SKM-1 (cell line): ENCODE data around the gene OR8B8.
A peak's percentile ranks its signal among the peaks of the same experiment; 100 is the strongest.
"Not testable (repeated sequence)": the region's sequence is repeated elsewhere in the genome, so short reads cannot be mapped to it uniquely, and the experiment has no call there.

Experiments used
- DNase-seq: peaks from one replicate; lab custom pipeline; 2025; ENCODE audit not compliant: unreplicated experiment; lab: John Stamatoyannopoulos, UW

OR8B8 gene, protein sequence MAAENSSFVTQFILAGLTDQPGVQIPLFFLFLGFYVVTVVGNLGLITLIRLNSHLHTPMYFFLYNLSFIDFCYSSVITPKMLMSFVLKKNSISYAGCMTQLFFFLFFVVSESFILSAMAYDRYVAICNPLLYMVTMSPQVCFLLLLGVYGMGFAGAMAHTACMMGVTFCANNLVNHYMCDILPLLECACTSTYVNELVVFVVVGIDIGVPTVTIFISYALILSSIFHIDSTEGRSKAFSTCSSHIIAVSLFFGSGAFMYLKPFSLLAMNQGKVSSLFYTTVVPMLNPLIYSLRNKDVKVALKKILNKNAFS

DNA sequence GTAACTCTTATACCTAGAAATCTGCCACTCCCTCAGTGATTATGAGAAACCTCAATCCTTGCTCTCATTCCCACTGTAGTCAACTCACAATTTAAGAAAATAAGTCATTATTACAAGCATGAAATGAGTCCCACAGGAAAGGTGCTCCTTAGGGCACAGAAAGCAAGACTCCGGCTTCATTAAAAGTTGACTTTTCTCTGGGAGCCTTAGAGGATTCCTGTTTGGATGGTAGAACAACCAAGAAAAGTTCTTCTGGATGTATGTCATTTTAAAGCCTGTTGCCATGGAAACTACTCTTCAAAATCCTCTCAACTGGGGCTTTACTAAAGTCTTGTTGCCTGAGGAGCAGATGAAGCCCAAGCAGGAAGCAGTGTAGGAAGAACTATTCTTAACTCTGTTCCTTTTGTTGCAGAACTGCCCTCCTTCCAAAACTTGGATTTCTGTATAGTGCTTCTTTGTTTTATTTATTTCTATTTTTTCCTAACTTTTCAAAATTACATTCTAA, at the start of gene OR8B8:
Gene OR8B8 (minus strand): TSS at position 51 of the 505 bp plus-strand sequence. CDS start 4,611 bp downstream, outside the sequence.
- no peak for DNase-seq

DNA sequence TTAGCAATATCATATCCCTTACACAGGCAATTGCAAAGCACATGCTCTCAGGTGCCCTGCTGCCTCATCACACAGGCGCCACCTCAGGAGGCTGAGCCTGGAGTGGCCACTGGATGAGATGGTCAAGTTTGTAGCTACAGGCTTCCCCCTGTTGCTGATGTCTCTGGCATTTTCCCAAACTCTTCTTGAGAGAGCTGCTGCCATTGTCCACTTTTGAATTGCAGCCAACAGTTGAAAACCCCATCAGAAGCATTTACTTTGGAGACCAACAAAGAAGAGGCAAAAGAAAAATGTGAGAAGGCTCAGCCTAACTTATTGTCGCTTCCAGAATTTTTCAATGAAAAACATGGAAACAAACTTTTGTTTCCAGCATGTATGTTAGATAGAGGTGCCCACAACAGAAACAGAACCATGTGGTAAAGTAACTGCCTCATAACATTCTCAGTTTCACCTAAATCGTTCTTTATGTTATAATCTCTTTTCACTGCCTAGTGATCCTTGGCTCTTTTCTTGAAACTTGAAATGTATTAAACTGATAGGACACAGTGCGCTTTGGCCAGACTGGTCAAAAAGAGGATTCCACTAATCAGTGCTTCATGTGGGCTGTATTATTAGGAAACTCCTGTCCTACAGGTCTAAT, 47.6 kb upstream of the OR8B8 start:
- DNase-seq, result no peak

DNA sequence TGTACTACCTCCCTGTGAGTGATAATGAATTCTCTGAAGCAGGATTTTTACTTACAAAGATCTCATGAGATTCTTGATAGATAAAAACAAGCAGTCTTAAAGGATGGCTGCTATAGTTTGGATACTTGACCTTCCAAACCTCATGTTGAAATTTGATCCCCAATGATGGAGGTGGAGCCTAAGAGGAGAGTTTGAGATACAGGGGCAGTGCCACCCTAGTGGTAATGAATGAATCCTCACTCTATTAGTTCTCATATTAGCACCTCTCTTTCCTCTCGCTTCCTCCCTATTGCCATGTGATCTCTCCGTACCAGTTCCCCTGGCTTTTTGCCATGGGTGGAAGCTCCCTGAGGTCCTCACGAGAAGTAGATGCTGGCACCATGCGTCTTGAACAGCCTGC, 37.9 kb upstream of the OR8B8 start:
- DNase-seq, result no peak

DNA sequence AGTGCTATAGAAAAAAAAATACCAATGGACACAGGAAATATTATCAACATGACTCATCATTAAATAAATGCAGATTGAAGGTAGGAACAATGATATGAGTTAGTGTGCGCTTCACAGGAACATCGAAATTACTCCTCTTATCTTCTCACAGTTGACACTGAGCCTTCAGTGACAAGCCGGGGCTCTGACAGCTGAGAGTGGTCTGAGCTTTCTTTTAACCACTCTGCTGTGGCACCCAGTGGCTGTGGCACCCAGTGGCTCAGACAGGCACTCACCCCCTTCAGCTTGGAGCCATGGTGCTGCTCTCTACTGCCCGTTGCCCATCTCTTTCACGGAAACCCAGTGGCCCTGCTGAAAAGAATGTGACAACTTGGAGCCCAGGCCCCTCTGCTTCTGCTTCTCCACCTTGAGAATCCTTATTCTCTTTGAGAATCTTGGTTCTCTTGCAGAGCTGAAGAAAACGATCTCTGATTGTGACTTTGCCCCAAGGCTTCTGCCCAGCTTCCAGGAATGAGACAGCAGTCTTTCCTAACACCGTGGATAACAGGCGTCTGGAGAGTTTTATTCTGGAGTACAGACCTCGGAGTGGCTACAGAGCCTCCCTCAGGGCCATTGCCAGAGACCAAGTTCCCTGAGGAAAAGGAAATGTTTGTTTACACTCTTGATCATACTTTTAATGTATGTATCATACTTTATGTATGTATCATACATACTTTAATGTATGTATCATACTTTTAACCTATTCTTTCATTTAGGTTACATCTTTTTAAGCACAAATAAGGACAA, 37.1 kb upstream of the OR8B8 start:
- DNase-seq, result no peak

DNA sequence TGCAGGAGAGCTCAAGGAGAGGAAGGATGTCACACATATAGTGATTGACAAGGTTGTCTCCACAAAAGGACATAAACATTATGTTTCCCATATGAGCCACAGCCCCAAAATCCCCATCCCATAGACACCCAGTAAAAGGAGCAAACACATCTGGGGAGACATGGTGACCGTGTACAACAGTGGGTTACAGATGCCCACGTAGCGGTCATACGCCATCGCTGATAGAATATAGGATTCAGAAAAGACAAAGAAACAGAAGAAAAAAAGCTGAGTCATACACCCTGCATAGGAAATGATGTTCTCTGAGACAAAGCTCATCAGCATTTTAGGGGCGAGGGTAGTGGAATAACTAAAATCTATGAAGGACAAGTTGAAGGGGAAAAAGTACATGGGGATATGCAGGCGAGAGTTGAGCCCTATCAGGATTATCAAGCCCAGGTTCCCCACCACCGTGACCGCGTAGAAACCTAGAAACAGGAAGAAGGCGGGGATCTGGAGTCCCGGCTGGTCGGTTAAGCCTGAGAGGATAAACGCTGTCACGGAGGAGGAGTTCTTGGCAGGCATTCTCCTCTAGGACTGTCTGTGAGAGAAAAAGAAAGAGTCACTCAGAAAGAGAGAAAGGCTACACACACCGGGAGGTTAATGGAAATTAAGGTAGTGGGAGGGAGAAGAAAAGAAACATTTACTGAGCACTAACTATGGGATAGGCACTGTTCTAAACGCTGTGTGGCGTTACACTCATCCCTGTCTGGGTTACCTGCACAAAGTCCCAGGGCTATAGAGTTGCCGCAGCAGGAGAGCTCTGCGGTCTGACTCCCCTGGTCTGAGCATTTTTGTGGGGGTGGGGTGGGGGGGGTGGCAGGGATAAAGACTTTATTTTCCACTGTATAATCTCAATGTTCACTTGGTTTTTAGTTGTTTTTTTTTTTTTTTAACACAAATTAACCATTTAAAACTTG, 36.1 kb upstream of the OR8B8 start:
- peak; percentile 8 for DNase-seq

- DNase-seq, result no peak
Measured at GRCh38 chr11:124479561-124479960, 34.1 kb upstream of the OR8B8 start.

GRCh38 chr11:124475265-124475664, 29.8 kb upstream of the OR8B8 start:
- DNase-seq, result no peak

DNA sequence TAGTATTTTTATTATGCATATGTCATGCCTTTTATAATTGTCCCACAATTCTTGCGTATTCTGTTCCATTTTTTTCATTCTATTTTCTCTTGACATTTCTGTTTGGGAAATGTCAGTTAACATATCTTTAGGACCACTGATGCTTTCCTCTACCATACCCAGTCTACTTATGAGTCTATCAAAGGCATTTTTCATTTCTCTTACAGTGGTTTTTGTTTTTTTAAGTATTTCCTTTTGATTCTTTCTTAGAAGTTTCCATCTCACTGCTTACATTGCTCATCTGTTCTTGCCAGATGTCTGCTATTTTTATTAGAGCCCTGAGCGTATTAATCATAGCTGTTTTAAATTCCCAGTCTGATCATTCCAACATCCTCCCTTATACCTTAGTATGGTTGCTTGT, 29.3 kb upstream of the OR8B8 start:
- DNase-seq, result no peak

DNA sequence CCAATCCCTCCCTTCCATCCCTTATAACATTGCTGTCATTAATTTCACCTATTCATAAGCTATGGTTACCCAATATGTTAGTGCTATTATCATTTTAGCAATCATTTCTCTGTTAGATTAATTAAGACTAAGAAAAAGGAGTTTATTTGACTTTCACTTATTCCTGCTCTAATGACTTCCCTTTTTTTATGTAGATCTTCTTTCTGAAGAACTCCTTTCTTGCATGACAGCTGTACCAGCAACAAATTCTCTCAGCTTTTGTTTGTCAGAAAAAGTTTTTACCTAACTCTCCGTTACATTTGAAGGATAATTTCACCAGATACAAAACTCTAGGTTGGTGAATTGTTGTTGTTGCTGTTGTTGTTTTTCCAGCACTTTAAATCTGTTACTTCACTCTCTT, 28.6 kb upstream of the OR8B8 start:
- DNase-seq, result no peak

DNA sequence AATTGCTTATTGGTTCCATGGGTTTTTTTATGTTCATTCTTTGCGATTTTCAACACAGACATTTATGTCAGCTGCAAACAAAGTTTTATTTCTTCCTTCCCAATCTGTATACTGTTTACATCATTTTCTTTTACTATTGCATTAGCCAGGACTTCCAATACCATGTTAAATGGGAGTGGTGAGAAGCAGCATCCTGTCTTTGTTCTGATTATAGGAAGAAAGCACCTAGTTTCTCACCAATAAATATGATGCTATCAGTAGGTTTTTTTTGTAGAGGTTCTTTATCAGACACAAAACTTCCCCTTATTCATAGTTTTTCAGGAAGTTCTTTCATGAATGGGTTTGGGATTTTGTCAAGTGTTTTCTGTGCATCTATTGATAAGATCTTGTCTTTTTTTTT, 28.0 kb upstream of the OR8B8 start:
- no peak for DNase-seq

- DNase-seq, result no peak
Measured at GRCh38 chr11:124470561-124471227, 25.2 kb upstream of the OR8B8 start.

DNA sequence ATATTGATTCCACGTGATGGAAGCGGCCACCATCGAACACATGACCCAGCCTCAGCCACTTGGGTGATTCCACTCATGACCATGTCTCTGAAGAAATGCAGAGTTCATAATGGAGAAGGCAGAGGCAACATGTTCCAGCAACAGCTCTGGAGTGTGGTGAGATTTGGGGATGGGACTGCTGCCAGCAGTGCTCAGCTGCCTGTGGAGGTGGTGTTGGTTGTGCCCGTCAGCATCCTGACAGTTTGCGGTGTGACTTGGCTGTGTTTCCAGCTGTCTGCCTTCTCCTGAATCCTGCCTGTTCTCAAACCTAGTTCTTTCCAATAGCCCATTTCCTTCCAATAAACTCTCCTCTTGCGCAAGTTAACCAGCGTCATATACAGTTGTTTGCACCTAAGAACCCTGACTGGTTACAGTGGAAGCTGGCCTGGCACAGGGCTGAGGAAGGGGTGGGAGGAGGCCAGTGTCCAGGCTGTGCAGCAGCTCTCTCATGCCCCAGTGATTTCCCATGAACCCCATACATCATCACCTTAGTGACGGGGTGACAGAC, 22.0 kb upstream of the OR8B8 start:
- DNase-seq, result no peak

- DNase-seq, result no peak
Measured at GRCh38 chr11:124465368-124465767, 19.9 kb upstream of the OR8B8 start.

- DNase-seq, result no peak
Measured at GRCh38 chr11:124463990-124464389, 18.5 kb upstream of the OR8B8 start.

DNA sequence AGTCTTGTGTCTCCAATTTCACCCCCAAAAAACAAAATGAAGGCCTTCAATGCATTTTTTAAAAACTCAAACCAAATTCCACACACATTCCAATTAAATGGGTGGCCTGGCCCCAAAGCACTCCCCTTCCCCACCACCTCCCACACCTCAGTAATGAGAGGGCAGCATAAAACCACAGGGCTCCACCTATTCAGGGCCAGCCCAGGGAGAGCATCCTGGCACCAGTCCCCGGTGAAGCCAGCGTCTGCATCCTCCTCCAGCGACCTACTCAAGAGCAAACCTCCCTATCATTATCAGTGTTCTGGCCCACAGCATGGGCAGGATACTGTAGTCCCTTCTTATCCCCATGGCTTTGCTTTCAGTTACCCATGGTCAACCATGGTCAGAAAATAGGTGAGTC, 17.8 kb upstream of the OR8B8 start:
- no peak for DNase-seq

DNA sequence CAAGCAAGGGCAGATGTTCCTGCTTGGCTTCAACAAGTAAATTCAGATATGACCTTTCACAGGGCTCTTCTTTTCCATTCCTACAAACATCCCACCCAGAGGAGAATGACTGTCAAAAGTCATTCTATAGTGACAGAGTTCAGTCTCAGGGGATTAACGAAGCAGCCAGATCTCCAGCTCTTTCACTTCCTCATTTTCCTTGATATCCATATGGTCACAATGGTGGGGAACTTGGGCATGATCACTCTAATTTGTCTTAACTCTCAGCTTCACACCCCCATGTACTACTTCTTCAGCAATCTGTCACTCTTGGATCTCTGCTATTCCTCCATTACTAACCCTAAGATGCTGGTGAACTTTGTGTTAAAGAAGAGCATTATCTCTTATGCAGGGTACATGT, 15.0 kb upstream of the OR8B8 start:
- no peak for DNase-seq

DNA sequence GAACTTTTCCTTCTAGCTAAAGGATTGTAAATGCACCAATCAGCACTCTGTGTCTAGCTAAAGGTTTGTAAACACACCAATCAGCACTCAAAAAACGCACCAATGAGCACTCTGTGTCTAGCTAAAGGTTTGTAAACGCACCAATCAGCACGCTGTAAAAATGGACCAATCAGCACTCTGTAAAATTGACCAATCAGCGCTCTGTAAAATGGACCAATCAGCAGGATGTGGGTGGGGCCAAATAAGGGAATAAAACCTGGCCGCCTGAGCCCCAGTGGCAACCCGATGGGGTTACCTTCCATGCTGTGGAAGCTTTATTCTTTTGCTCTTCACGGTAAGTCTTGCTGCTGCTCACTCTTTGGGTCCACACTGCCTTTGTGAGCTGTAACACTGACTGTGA, 13.9 kb upstream of the OR8B8 start:
- not testable (repeated sequence) for DNase-seq

DNA sequence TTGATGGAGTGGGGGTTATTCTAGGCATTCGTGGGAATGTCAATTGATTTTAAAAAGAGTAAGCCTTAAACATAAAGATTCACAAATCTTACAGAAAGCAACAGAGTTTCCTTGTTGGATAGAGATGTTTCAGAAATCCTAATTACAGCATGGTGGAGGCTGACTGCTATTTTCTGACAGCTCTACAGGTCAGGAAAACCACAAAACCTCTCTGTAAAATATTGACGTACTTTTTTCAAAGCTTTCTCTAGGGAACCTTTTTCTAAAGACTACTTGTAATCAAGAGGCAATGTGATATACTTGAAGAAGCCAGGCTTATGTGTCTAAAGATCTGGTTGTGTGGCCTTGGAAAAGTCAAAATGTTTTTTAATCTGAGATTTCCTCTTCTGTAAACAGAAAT, 9.1 kb upstream of the OR8B8 start:
- no peak for DNase-seq

GRCh38 chr11:124446916-124447315, 1.4 kb upstream of the OR8B8 start:
- DNase-seq, result no peak

- DNase-seq, result no peak
Measured at GRCh38 chr11:124442847-124443246, 2.6 kb downstream of the OR8B8 start.
